GM04503 (cell line): ENCODE data around the gene TLR9.

Experiments used
- DNase-seq: peaks from one replicate; pipeline ENCODE4 v3.0.0-alpha.2; 2012; ENCODE audit warnings: low read depth

The TLR9 gene

DNA sequence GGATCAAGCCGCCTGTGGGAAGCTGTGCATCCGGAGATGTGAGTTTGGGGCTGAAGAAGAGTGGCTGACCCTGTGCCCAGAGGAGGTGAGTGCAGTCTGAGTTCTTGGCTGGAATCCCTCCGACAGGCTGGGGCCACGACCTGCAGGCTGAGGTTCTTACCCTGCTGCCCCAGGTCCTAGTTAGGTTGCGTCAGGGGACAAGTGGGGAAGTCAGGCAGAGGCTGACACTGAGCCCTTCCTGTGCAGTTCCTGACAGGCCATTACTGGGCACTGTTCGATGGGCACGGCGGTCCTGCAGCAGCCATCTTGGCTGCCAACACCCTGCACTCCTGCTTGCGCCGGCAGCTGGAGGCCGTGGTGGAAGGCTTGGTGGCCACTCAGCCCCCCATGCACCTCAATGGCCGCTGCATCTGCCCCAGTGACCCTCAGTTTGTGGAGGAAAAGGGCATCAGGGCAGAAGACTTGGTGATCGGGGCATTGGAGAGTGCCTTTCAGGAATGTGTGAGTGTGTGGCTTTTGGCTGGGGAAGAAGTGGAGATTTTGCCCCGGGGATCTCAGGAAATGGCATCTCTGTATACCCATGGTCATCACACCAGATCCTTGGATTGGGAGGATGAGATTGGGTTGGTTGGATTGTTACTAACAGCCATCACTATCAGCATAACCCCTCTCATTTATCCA lies 21.4 kb upstream of the TLR9 start:
- no peak for DNase-seq

- no peak for DNase-seq
Observed at GRCh38 chr3:52246264-52246620, 20.8 kb upstream of the TLR9 start.

GRCh38 chr3:52245322-52246263 lies 20.1 kb upstream of the TLR9 start, which contains the start of gene PPM1M:
PPM1M (plus strand) TSS chr3:52245759; CDS start chr3:52245825, 66 bp downstream.
- no peak for DNase-seq

- no peak for DNase-seq
Observed at GRCh38 chr3:52243791-52244628, 18.6 kb upstream of the TLR9 start.

DNA sequence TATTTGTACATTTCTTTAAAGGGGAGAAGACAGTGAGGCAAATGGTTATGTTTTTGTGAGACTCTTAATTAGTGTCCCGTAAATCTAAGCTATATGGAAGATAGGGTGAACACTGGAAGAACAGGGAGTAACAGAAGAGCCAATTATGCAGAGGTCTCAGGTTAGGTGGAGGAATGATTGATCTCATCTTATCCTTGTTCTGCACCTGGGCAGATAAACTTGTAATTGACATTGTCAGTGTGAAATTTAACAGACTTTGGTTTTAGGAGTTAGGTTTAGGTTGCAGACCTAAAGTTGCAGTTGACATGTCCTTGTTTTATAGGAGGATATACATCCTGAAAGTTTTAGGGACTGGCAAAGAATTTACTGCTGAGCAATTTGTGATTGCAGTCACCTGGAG lies 16.6 kb upstream of the TLR9 start:
- DNase-seq = no peak

DNA sequence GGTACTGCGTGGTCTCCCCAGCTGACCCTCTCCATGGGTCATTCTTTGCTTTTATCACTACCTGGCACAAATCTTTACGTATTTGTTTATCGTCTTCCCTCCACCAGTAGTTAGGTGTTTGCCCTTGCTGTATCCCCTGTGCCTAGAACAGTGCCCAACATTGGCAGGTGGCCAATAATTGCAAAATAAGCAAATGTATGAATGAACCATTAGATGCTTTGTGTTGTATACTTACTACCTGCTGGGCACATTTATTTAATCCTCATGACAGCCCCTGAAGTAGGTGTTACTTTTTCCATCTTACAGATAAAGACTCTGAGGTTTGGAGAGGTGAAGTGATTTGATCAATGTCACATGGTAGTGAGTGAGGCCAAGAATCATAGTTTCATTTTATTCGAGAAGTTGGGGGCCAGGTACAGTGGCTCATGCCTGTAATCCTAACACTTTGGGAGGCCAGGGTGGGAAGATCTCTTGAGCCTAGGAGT lies 15.5 kb upstream of the TLR9 start:
- no peak for DNase-seq

GRCh38 chr3:52240059-52240885 lies 14.8 kb upstream of the TLR9 start:
- DNase-seq = peak; percentile 89

DNA sequence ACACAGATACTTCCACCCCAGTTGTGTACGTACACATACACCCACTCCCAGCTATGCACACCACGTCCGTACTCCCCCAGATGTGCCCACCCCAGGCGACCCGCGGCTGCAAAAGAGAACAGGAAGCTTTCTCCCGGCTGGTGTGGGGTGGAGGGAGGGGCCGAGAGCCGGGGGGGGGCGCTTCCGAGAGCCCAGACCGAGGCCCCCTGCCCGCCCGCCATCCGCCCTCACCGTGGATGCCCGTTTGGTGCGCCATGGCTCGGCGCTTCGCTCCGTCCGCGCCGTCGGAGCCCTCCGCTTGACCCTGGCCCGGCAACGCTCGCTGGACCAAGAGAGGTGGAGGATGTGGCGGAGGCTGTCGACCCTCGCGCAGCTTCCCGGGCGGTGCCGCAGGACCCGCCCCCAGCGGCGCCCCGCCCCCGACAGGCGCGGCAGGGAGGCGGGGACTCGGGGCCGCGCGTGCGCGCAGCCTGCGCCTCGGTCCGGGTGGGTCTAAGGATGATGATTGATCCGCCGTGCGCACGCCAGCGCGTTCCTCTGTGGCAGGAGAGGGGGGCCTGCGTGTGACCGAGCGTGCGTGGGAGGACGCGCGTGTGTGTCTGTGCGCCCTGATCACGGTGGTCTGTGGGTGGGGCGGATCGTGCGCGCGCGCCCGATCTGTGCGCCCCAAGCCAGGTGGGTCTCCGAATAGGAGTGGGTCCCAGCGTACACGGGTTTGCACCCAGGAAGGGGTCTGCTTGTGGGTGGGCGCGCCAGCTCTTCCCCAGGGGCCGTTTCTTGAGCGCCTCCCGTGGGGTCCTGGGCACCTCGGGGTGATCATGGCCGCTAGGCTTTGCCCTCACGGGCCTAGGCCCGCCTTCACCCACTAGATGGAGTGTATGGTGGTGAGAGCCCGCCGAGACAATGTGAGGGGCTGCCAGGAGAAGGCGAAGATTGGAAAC lies 13.6 kb upstream of the TLR9 start, which contains the start of gene TWF2:
TWF2 (minus strand) TSS at position 398 of the 941 bp plus-strand sequence; CDS start at position 256, 142 bp downstream.
- no peak for DNase-seq

GRCh38 chr3:52238193-52238760 lies 12.8 kb upstream of the TLR9 start:
- DNase-seq = no peak

- DNase-seq = no peak
Observed at GRCh38 chr3:52237657-52238172, 12.3 kb upstream of the TLR9 start.

- DNase-seq = peak; percentile 67
Observed at GRCh38 chr3:52237006-52237656, 11.7 kb upstream of the TLR9 start.

GRCh38 chr3:52236424-52236886 lies 11.0 kb upstream of the TLR9 start:
- DNase-seq = no peak

DNA sequence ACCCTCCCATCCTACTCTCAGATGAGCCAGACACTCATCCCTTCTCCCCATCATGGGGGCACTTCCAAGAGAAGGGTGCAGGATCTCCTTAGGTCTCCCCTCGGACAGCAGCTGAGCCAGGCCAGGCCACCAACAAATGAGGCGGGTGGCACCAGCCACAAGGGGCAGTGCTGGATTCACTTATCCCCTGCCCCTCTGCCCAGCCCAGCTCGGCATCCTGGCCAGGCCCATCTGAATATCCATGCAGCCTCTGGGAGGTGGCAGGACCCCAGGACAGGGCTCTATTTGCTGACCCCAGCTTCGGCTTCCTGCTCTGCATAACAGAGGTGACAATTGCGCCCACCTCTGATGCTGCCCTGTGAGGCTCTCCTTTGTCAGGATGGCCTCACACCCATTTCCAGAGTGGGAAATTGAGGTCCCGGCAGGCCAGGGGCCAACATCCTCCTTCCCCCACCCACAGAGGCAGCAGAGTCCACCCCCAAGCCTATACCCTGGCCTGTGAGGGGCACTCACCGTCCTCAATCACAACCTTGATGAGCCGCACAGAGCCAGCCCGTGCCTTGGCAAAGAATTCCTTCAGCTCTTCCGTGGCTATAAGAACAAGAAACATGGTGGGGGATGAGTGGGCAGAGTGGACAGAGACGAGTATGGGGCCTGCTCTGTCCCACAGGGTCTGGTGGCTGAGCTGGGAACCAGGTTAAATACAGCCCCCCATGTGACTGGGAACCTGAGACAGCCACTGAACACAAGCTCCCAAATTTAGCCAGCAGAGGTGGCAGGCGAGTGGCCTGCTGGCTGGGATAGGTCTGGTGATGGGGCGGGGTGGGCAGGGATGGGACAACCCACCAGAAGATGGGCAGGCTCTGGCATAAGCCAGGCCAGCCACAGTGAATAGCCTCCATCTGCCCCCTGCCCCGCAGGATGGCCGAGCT lies 9.3 kb upstream of the TLR9 start:
- no peak for DNase-seq

DNA sequence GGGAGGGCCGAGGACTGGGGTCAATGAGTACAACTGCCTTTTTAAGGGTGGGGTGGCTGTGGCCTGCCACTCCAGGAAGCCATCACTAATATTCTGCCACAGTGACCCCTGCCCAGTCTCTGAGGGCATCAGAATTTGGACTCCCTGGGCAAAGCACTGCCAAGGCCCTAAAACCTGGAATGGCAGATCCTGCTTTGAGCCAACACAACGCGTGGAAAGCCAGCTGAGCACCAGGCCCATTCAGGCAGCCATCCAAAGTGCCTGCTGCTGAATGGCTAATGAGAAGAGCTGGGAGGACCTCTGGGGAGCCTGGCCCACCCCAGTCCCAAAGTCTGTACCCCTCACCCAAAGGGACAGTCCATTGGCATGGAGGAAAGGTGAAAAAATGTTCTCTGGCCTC lies 8.5 kb upstream of the TLR9 start:
- no peak for DNase-seq

DNA sequence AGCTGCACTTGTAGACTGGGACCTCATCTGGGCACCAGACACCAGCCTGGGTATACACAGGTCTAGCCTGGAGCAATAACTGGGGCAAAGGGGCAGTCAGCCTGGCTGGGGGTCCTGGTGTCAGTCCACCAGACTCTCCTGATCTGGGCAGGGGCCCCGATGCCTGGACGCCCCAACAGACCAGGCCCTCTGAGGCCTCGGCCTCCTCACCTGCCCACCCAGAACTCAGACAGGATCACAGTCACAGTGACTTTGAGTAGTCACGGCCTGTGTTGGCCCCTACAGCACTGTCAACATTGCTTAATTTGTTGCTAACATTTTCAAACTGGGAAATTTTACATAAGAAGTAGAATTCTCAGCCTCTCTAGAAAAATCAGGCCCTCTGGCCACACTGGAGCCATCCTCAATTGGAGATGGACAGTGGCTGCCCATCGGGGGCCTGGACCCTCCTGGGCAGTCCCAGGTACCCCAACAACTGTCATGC lies 7.7 kb upstream of the TLR9 start:
- DNase-seq = no peak

GRCh38 chr3:52232279-52233107 lies 7.0 kb upstream of the TLR9 start:
- no peak for DNase-seq
